GM12878 (cell line): Measurements from ENCODE around the gene ADGRG7. TPM values are rescaled to one million over a fixed set of nuclear protein-coding genes. Genes with fewer than 3 reads are reported as not detected.
A peak's percentile ranks its signal among the peaks of the same experiment; 100 is the strongest.

Experiments used
- ATAC-seq: fragments of 200-7000 bp; cut with Tn5 transposase; 3 replicates; pipeline ENCODE4 v1.9.1; 2020; ENCODE audit warnings: mild to moderate bottlenecking, moderate library complexity
- BruUV-seq: library from RNA; stranded (reverse); fragments of 400-500 nt; replicated peaks from 2 replicates; lab custom pipeline; 2021; lab: Mats Ljungman, UMichigan
- CTCF ChIA-PET: fragments of 300-600 bp; sonication (Branson Sonifier 250); formaldehyde crosslinking; extraction: SDS; loops from one replicate; lab custom pipeline; 2021; ENCODE audit warnings: inconsistent platforms; lab: Yijun Ruan, JAX
- POLR2A ChIA-PET: fragments of 350-600 bp; formaldehyde crosslinking; extraction: SDS; loops from one replicate; lab custom pipeline; 2021; ENCODE audit warnings: inconsistent platforms; lab: Charles Lee
- RAD21 ChIA-PET: fragments of 300-600 bp; sonication (Branson Sonifier 250); formaldehyde crosslinking; loops from one replicate; lab custom pipeline; 2023; ENCODE audit warnings: antibody characterized with exemption; ENCODE audit not compliant: unreplicated experiment; lab: Charles Lee
- SMC1A ChIA-PET: fragments of 300-600 bp; sonication (Branson Sonifier 250); formaldehyde crosslinking; loops from one replicate; lab custom pipeline; 2023; ENCODE audit not compliant: unreplicated experiment, uncharacterized antibody; lab: Charles Lee
- DNase-seq: peaks from one replicate; pipeline ENCODE4 v3.0.0-alpha.2; 2011; ENCODE audit warnings: low read depth, low spot score
- FAIRE-seq: peaks from 3 replicates; lab custom pipeline; 2011; peaks lifted over from hg19 to GRCh38; lab: Jason Lieb, UNC
- H2AFZ ChIP-seq: 2 replicates; pipeline ENCODE4 v1.6.0; 2011; ENCODE audit warnings: low read depth, low read length, control low read depth; ENCODE audit not compliant: control insufficient read depth
- H3K27ac ChIP-seq: 2 replicates; pipeline ENCODE4 v1.5.1; 2011; ENCODE audit warnings: control low read depth; ENCODE audit not compliant: control insufficient read depth, insufficient read depth
- H3K27me3 ChIP-seq, 2 experiments: replicated peaks in 1 of 2; 2 replicates each; pipeline versions ENCODE4 v1.6.0 to v1.6.1; 2011; ENCODE audit warnings: low read length in 1 of 2; ENCODE audit not compliant: control insufficient read depth in 2 of 2, insufficient read depth in 2 of 2
- H3K36me3 ChIP-seq, 2 experiments: 2 replicates each; pipeline ENCODE4 v1.5.1; 2011; ENCODE audit warnings: low read length in 1 of 2; ENCODE audit not compliant: control insufficient read depth in 2 of 2, insufficient read depth in 2 of 2
- H3K4me1 ChIP-seq: 2 replicates; pipeline ENCODE4 v1.6.1; 2011; ENCODE audit warnings: mild to moderate bottlenecking, low read length, moderate library complexity, mixed read lengths; ENCODE audit not compliant: control insufficient read depth, insufficient read depth
- H3K4me2 ChIP-seq: 2 replicates; pipeline ENCODE4 v1.6.0; 2011; ENCODE audit warnings: control low read depth; ENCODE audit not compliant: control insufficient read depth, insufficient read depth
- H3K4me3 ChIP-seq: fragments of 200-600 bp; sonication (generic); 2 replicates; pipeline ENCODE4 v1.5.1; 2016
- H3K79me2 ChIP-seq: 2 replicates; pipeline ENCODE4 v1.6.0; 2011; ENCODE audit warnings: low read length; ENCODE audit not compliant: control insufficient read depth, insufficient read depth
- H3K9ac ChIP-seq: 2 replicates; pipeline ENCODE4 v1.8.0; 2011; ENCODE audit warnings: low read length, control low read depth, mixed read lengths; ENCODE audit not compliant: control insufficient read depth, insufficient read depth
- H3K9me3 ChIP-seq: replicated peaks from 3 replicates; pipeline ENCODE4 v1.5.1; 2011; ENCODE audit warnings: mild to moderate bottlenecking, low read length; ENCODE audit not compliant: control insufficient read depth, insufficient read depth
- H4K20me1 ChIP-seq: 2 replicates; pipeline ENCODE4 v1.6.0; 2011; ENCODE audit not compliant: control insufficient read depth, insufficient read depth
- CHD4 ChIP-seq: fragments of 200-600 bp; sonication (generic); IDR thresholded peaks from 2 replicates; pipeline ENCODE4 v1.6.1; 2016; ENCODE audit warnings: mild to moderate bottlenecking
- E2F8 ChIP-seq: fragments of 450-650 bp; IDR thresholded peaks from 2 replicates; pipeline ENCODE4 v1.6.1; 2018; ENCODE audit warnings: mild to moderate bottlenecking, low read depth, moderate library complexity; ENCODE audit not compliant: partially characterized antibody
- EGR1 ChIP-seq, 2 experiments: IDR thresholded peaks; 1 replicate in 1 of 2; 2 replicates in 1 of 2; pipeline ENCODE4 v1.6.1; 2011 to 2012; ENCODE audit warnings: low read depth in 2 of 2, low read length in 2 of 2, borderline replicate concordance in 1 of 2, mild to moderate bottlenecking in 1 of 2, moderate library complexity in 1 of 2
- FOXM1 ChIP-seq: IDR thresholded peaks from 2 replicates; pipeline ENCODE4 v1.6.1; 2012; ENCODE audit warnings: low read depth, mild to moderate bottlenecking, inconsistent platforms, low read length, moderate library complexity
- HDGF ChIP-seq: fragments of 450-650 bp; IDR thresholded peaks from 2 replicates; pipeline ENCODE4 v1.6.1; 2016; ENCODE audit warnings: antibody characterized with exemption
- MXI1 ChIP-seq: fragments of 150-350 bp; IDR thresholded peaks from 2 replicates; pipeline ENCODE4 v1.6.1; 2011; ENCODE audit warnings: low read depth, mild to moderate bottlenecking, inconsistent platforms, low read length, improper control_type of control experiment
- NFIC ChIP-seq: IDR thresholded peaks from 2 replicates; pipeline ENCODE4 v1.6.1; 2012; ENCODE audit warnings: low read depth, mild to moderate bottlenecking, inconsistent platforms, low read length, moderate library complexity
- NR2F1 ChIP-seq: fragments of 450-650 bp; conservative IDR thresholded peaks from 2 replicates; pipeline ENCODE4 v1.6.1; 2017; ENCODE audit warnings: mild to moderate bottlenecking
- NRF1 ChIP-seq: conservative IDR thresholded peaks from 2 replicates; pipeline ENCODE4 v1.6.1; 2011; ENCODE audit warnings: mild to moderate bottlenecking, low read depth, low read length, improper control_type of control experiment
- POU2F2 ChIP-seq: IDR thresholded peaks from 3 replicates; pipeline ENCODE4 v1.6.1; 2011; ENCODE audit warnings: low read depth, mild to moderate bottlenecking, low read length, borderline replicate concordance
- SMARCA5 ChIP-seq: fragments of 450-650 bp; IDR thresholded peaks from 2 replicates; pipeline ENCODE4 v1.6.1; 2017; ENCODE audit warnings: mild to moderate bottlenecking
- WGBS: methylation state at CpG from one replicate; pipeline ENCODE4 v1.1.6; 2016; ENCODE audit warnings: low lambda C conversion rate; ENCODE audit not compliant: insufficient replicate concordance, insufficient coverage; ENCODE audit errors: missing lambda C conversion rate; 5-methylcytosine and 5-hydroxymethylcytosine counted together
- in situ Hi-C: fragments of 300-500 bp; cut with MboI; formaldehyde crosslinking; loops from 9 replicates; pipeline ENCODE4 v1.14.3; 2018; ENCODE audit warnings: mixed read lengths
- intact Hi-C: fragments of 100-400 bp; cut with micrococcal nuclease; formaldehyde crosslinking; loops from one replicate; pipeline ENCODE4 v1.14.2; 2022; ENCODE audit not compliant: unreplicated experiment
- polyA plus RNA-seq, 11 experiments: library from polyadenylated mRNA; depleted of rRNA in 4 of 11; unstranded in 6 of 11; stranded (reverse) in 5 of 11; fragments of >200 nt; fragmentation: Nextera tagmentation in 4 of 11; fragmentation: Illumina TruSeq in 1 of 11; extraction: Ambion mirVana in 4 of 11; extraction: Trizol in 1 of 11; gene quantifications; 1 replicate in 1 of 11; 2 replicates in 10 of 11; pipeline versions ENCODE4 v1.2.1 to v1.2.3, GENCODE V29; 2011 to 2016; ENCODE audit warnings: inconsistent platforms in 2 of 11, missing spikeins in 2 of 11, low read depth in 1 of 11
- total RNA-seq, 4 experiments: library from RNA; depleted of rRNA in 3 of 4; stranded (reverse); fragments of >200 nt in 3 of 4; fragmentation: Illumina TruSeq in 1 of 4; extraction: Trizol in 1 of 4; gene quantifications; 2 replicates each; pipeline versions ENCODE4 v1.2.1 to v1.2.3, GENCODE V29; 2013 to 2021

Gene ADGRG7
- total and polyA plus RNA-seq, 10 of the 15 experiments (the other 5 are each of a cell fraction or from before 2014, with no cell fraction given) = 0.02 to 0.21 (median 0.14) TPM; not detected in 7

DNA sequence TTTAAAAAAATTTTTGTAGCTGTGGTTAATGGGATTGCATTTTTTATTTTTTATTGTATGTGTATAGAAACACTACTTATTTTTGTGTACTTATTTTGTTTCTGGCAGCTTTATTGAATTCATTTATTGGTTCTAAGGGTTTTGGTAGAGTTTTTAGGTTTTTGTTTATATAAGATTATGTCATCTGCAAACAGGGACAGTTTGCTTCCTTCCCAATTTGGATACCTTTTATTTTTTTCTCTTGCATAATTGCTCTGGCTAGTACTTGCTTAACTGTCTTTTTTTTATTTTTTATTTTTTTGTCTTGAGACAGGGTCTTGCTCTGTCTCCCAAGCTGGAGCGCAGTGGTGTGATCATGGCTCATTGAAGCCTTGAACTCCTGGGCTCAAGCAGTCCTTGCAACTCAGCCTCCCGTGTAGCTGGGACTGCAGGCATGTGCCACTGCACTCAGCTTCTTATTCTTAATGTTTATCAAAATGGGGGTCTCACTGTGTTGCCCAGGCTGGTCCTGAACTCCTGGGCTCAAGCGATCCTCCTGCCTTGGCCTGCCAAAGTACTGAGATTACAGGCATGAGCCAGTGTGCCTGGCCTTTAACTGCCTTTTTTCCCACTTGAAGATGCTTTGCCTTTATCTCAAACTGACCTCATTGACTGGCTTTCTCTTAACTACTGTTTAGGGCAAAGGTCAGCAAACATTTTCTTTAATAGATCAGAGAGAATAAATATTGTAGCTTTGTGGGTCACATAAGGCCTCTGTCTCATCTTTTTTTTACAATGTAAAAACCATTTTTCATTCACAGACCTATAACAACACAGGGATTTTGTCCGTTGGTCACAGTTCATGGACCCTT, 108.5 kb downstream of the ADGRG7 start:
- RAD21 ChIA-PET = interaction anchor here (0.8 kb wide), 1 partner anchor 25 kb away, joined by 3 read pairs; no protein-coding TSS in a partner anchor
- Histone ChIP-seq H3K27ac (no peak overlapping the region), H3K9me3 (no peaks in the 10 kb centered on the region; the same call in 2 of the 3 replicates), H3K4me1 (no peaks in the 10 kb centered on the region), H3K36me3 (peaks cover 5 to 24% of the 10 kb centered on the region in 2 experiments), H3K4me3 (no peak overlapping the region), H2AFZ (no peak overlapping the region), H3K9ac (no peak overlapping the region), H4K20me1 (no peaks in the 10 kb centered on the region), H3K4me2 (peak overlapping the region; percentile 19; the same call in 1 of the 2 replicates), H3K79me2 (peaks cover 69% of the 10 kb centered on the region), H3K27me3 (no peaks in the 10 kb centered on the region)
- no peak for FAIRE-seq
- in situ Hi-C loops (no loop called here), intact Hi-C loops (loop anchor here (2.0 to 10.0 kb wide), 2 partner anchors 115 to 403 kb away; no protein-coding TSS in a partner anchor)
- ATAC-seq = no peak
- SMC1A ChIA-PET = interaction anchor here (0.7 to 4.5 kb wide), 5 partner anchors 10 to 68 kb away, joined by 3 to 18 read pairs (median 3); no protein-coding TSS in a partner anchor
- POLR2A ChIA-PET = interaction anchor here (0.6 to 0.9 kb wide), 4 partner anchors 10 to 786 kb away, joined by 4 to 7 read pairs (median 5); no protein-coding TSS in a partner anchor
- BruUV-seq = no TSS peak
- TF ChIP-seq NR2F1 (peak; percentile 36; the same call in 1 of the 2 replicates), FOXM1 (no peak)
- 99% methylated on average over 4 of the region's 4 CpGs for WGBS
- DNase-seq = no peak
- CTCF ChIA-PET = interaction anchor here (0.6 to 1.6 kb wide), 6 partner anchors 10 to 680 kb away, joined by 3 to 5 read pairs (median 4); no protein-coding TSS in a partner anchor

DNA sequence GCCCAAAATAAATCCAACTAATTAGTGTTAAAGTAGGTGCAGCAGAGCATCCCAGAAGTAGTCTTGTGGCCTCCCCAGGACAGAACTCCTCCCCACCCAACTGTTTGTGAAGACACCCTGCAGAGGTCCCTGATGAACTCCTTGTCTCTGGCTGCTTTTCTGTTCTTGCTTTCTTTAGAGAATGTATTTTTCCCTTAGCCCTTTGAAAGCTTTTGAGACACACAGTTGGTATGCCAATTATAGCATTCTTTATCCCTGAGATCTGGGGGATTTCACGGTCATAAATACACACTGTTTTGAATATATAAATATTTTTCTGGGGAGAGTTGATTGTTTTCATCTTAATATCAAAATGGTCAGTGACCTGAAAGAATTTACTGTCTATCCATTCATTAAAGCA, 109.7 kb downstream of the ADGRG7 start:
- Histone ChIP-seq H2AFZ (no peak overlapping the region), H3K9ac (no peak overlapping the region), H3K36me3 (peaks cover 5 to 24% of the 10 kb centered on the region in 2 experiments), H4K20me1 (no peaks in the 10 kb centered on the region), H3K27me3 (no peaks in the 10 kb centered on the region), H3K9me3 (no peaks in the 10 kb centered on the region; the same call in 2 of the 3 replicates), H3K4me1 (no peaks in the 10 kb centered on the region), H3K4me3 (no peak overlapping the region), H3K79me2 (peaks cover 58% of the 10 kb centered on the region), H3K4me2 (0 out of 2 replicates have a peak overlapping the region, but pooled peaks have one; percentile 22), H3K27ac (no peak overlapping the region)
- no peak for FAIRE-seq
- no peak for DNase-seq
- WGBS = 100% methylated on average over 1 of the region's 1 CpG
- ATAC-seq = 0 out of 3 replicates have a peak, but pooled peaks have one; percentile 5
- intact Hi-C loops = loop anchor here (10.0 kb wide), 1 partner anchor 404 kb away; no protein-coding TSS in a partner anchor
- in situ Hi-C loops = no loop called here
- ChIA-PET RAD21 (no interaction called here), SMC1A (interaction anchor here (0.6 to 4.5 kb wide), 5 partner anchors 8 to 41 kb away, joined by 3 to 18 read pairs (median 3); no protein-coding TSS in a partner anchor), POLR2A (interaction anchor here (0.7 kb wide), 1 partner anchor 74 kb away, joined by 7 read pairs; no protein-coding TSS in a partner anchor), CTCF (interaction anchor here (0.7 to 1.6 kb wide), 6 partner anchors 9 to 86 kb away, joined by 4 to 6 read pairs (median 4); no protein-coding TSS in a partner anchor)
- no TSS peak for BruUV-seq
- no peak for TF ChIP-seq HDGF
- no peak for TF ChIP-seq NRF1
- no peak for TF ChIP-seq POU2F2
- no peak for TF ChIP-seq CHD4
- TF ChIP-seq SMARCA5 = no peak
- no peak for TF ChIP-seq MXI1
- TF ChIP-seq NR2F1 = no peak
- no peak for TF ChIP-seq NFIC
- no peak for TF ChIP-seq E2F8
- no peak for TF ChIP-seq EGR1 (IDR thresholded peaks at IDR 0.05; ENCODE audit: borderline replicate concordance in 1 of 2, low read depth in 2 of 2, low read length in 2 of 2)
